Stimulated activated CD8-positive, alpha-beta memory T cell treated with anti-CD3 and anti-CD28 coated beads, Interleukin-2, amount 100 ng/mL, for 1 hour (primary cell): ENCODE measurements around the gene TMEM198.

Source experiments
- DNase-seq, 2 donors: peaks; one replicate each; pipeline ENCODE4 v3.0.0-alpha.2; 2020; ENCODE audit warnings: low read depth in 2 of 2

The TMEM198 gene

GRCh38 chr2:219578811-219579613 is 35.2 kb downstream of the TMEM198 start:
- no peak for DNase-seq

GRCh38 chr2:219581346-219581745 is 37.5 kb downstream of the TMEM198 start:
- DNase-seq, result no peak

DNA sequence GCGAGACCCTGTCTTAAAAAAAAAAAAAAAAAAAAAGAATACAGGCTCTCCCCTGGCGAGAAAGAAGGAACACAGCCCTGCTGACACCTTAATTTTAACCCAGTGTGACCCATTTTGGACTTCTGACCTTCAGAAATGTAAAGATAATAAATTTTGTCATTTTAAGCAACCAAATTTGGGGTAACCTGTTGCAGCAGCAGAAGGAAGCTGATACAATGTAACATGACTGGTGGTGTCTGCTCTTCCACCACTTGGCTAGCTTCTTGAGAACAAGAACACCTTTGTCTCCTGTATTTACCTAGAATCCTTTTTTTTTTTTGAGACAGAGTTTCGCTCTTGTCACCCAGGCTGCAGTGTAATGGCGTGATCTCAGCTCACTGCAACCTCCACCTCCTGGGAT is 47.3 kb downstream of the TMEM198 start:
- DNase-seq, result no peak

DNA sequence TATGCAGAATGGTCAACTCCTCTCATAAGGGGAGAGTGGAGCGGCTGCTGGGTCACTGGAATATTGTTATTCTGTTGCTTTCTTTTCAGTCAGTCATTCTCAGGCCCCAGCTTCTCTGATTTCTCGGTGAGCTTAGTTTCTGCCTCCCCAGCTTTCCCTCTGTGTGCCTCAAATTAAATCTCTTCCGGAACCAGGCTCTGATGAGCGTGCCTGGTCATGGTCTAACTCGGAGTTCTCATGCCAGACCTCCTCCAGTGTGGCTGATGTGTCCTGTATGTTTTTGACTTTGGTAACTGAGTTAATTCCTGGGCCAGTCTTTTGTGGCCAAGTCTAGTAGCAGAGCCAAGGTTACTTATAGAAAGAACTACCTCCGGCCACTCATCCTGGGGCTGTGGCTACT is 48.9 kb downstream of the TMEM198 start:
- no peak for DNase-seq

DNA sequence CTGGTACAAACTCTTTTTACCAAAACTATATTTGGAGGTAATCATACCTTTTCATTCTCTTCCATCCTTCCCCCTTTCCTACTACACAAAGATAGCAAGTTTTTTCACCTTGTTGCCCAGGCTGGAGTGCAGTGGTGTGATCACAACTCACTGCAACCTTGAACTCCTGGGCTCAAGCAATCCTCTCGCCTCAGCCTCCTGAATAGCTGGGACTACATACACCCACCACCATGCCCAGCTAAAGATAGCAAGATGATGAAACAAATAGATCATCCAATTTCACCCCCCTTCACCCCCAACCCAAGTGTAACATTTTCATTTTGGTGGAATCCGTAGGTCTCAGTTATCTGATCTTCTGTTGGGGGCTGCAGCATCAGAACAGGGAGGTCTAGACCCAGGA is 49.3 kb downstream of the TMEM198 start:
- DNase-seq, result no peak

DNA sequence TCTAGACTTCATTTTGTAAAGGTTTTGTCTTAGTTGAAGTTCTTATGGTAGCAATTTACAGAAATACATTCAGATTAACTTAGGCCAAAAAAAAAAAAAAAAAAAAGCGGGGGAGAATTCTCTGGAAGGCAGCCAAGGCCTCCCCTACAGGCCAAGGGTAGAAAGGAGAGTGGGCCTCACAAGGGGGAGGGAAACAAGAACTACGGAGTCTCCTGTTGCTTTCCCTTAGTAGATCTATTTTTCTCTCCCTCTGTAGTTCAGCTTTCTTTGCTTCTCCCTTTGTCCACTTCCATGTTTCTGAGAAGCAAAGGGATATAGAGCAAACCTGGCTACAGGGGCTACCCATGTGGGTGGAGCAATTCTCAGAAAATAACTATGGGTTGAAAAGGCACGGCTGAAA is 51.4 kb downstream of the TMEM198 start:
- DNase-seq, result no peak

- no peak for DNase-seq
These were observed 53.2 kb downstream of the TMEM198 start for GRCh38 chr2:219596954-219597551.

DNA sequence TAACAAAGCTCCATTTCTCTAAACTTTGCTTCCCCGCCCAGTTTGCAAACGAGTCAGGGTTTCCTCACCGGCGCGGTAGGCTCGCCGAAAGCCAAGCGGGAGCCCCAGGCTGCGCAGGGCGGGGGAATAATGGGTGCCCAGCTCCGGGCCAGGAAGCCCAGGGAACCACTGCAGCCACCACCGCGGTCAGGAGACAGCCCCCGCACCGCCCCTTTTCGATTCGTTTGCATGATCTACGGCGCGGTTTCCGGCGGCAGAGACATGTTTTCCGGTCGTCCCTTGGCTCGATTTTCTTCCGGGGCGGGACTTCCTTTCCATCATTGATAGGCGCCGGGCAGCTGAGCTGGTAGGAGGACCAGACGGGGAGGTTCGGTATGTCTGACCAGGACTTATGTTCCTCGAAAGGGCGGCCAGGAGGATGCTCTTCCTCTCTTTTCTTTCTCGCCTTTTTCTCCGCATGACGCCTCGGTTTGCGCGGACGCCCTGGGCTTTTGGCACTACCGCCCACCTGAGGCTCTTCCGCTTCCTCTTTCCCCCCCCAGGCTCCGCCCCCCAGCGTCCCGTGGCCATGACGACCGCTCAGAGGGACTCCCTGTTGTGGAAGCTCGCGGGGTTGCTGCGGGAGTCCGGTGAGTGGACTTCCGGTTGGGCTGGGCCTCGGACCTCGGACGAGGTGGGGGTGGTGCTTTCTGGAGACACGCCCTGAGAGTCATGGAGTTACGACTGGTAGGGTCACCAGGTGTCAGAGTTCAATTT is 53.9 kb downstream of the TMEM198 start, which contains the start of gene STK11IP:
TSS of gene STK11IP (plus strand) at position 306 of the 756 bp plus-strand sequence. CDS start at position 569, 263 bp downstream.
- DNase-seq, result peak; percentile 80 to 82

- no peak for DNase-seq
These were observed 54.7 kb downstream of the TMEM198 start for GRCh38 chr2:219598308-219599078.
